HCT116 (cell line): ENCODE results near the gene PCSK6. TPM values are rescaled to one million over a fixed set of nuclear protein-coding genes. Genes with fewer than 3 reads are reported as not detected.

Experiments
- ATAC-seq: fragments of 200-7000 bp; cut with Tn5 transposase; 2 replicates; pipeline ENCODE4 v1.9.1; 2020; ENCODE audit warnings: mild to moderate bottlenecking, moderate library complexity
- BruUV-seq: library from RNA; stranded (reverse); fragments of 400-500 nt; replicated peaks from 2 replicates; lab custom pipeline; 2021; lab: Mats Ljungman, UMichigan
- CTCF ChIA-PET: fragments of 300-600 bp; sonication (Branson Sonifier 250); formaldehyde crosslinking; loops from one replicate; lab custom pipeline; 2021; ENCODE audit warnings: antibody characterized with exemption; lab: Charles Lee
- POLR2A ChIA-PET: fragments of 300-600, 350-600 bp; sonication (Branson Sonifier 250); formaldehyde crosslinking; loops from one replicate; lab custom pipeline; 2021; ENCODE audit warnings: antibody characterized with exemption; lab: Charles Lee
- RAD21 ChIA-PET, 2 experiments: fragments of 300-600 bp; sonication (Branson Sonifier 250); formaldehyde crosslinking; loops; one replicate each; lab custom pipeline; 2023; ENCODE audit warnings: low total read pairs in 2 of 2; ENCODE audit not compliant: uncharacterized antibody in 2 of 2, unreplicated experiment in 2 of 2, low non-redundant PET in 1 of 2; lab: Charles Lee
- DNase-seq: peaks from one replicate; pipeline ENCODE4 v3.0.0-alpha.2; 2010; ENCODE audit warnings: low read depth, low spot score
- H2AFZ ChIP-seq: fragments of 200-600 bp; shearing (Covaris generic), sonication (generic); 2 replicates; pipeline ENCODE4 v1.6.1; 2017; ENCODE audit warnings: low read depth, mixed run types, mixed read lengths, antibody characterized with exemption, low read length; ENCODE audit not compliant: poor library complexity, severe bottlenecking
- H3K27ac ChIP-seq: 2 replicates; pipeline ENCODE4 v1.5.1; 2012; ENCODE audit warnings: low read depth, low read length
- H3K27me3 ChIP-seq: fragments of 200-600 bp; sonication (generic); 2 replicates; pipeline ENCODE4 v1.6.1; 2016; ENCODE audit warnings: mixed run types, low read length, mixed read lengths; ENCODE audit not compliant: insufficient read depth
- H3K36me3 ChIP-seq, 2 experiments: fragments of 200-500 bp in 1 of 2; fragments of 200-600 bp in 1 of 2; sonication (Bioruptor generic) in 1 of 2; sonication (generic) in 1 of 2; 2 replicates each; pipeline versions ENCODE4 v1.5.1 to v1.6.1; 2014 to 2016; ENCODE audit warnings: low read length in 2 of 2, inconsistent platforms in 1 of 2, mixed read lengths in 1 of 2, mixed run types in 1 of 2; ENCODE audit not compliant: insufficient read depth in 2 of 2, control insufficient read depth in 1 of 2
- H3K4me1 ChIP-seq, 2 experiments: fragments of 200-600 bp in 1 of 2; sonication (generic) in 1 of 2; 2 replicates each; pipeline versions ENCODE4 v1.5.1 to v1.6.1; 2012 to 2017; ENCODE audit warnings: low read length in 2 of 2, inconsistent platforms in 1 of 2, mild to moderate bottlenecking in 1 of 2, mixed read lengths in 1 of 2, mixed run types in 1 of 2, moderate library complexity in 1 of 2; ENCODE audit not compliant: insufficient read depth in 2 of 2, control insufficient read depth in 1 of 2
- H3K4me2 ChIP-seq: fragments of 200-600 bp; sonication (generic); 2 replicates; pipeline ENCODE4 v1.6.1; 2017; ENCODE audit warnings: mixed run types, low read length, mixed read lengths
- H3K4me3 ChIP-seq, 2 experiments: fragments of 200-600 bp in 1 of 2; sonication (generic) in 1 of 2; replicated peaks in 1 of 2; 2 replicates each; pipeline ENCODE4 v1.5.1; 2011 to 2016; ENCODE audit warnings: low read length in 2 of 2, control low read depth in 1 of 2, low read depth in 1 of 2, mild to moderate bottlenecking in 1 of 2, mixed read lengths in 1 of 2, mixed run types in 1 of 2
- H3K79me2 ChIP-seq: fragments of 200-600 bp; sonication (generic); 2 replicates; pipeline ENCODE4 v1.6.1; 2017; ENCODE audit warnings: mild to moderate bottlenecking, mixed run types, low read length, moderate library complexity, mixed read lengths; ENCODE audit not compliant: insufficient read depth
- H3K9ac ChIP-seq: fragments of 200-600 bp; sonication (generic); 2 replicates; pipeline ENCODE4 v1.6.1; 2016; ENCODE audit warnings: low read length, mixed read lengths
- H3K9me2 ChIP-seq: fragments of 200-600 bp; sonication (generic), shearing (Covaris generic); 2 replicates; pipeline ENCODE4 v1.6.1; 2017; ENCODE audit warnings: mixed run types, mild to moderate bottlenecking, moderate library complexity; ENCODE audit not compliant: insufficient read depth
- H3K9me3 ChIP-seq, 2 experiments: fragments of 200-500 bp in 1 of 2; fragments of 200-600 bp in 1 of 2; sonication (Bioruptor generic) in 1 of 2; sonication (generic) in 1 of 2; 2 replicates each; pipeline ENCODE4 v1.6.1; 2014 to 2017; ENCODE audit warnings: low read length in 2 of 2, mixed read lengths in 2 of 2, inconsistent platforms in 1 of 2, low read depth in 1 of 2, mild to moderate bottlenecking in 1 of 2, mixed run types in 1 of 2, moderate library complexity in 1 of 2; ENCODE audit not compliant: control insufficient read depth in 1 of 2, insufficient read depth in 1 of 2
- H4K20me1 ChIP-seq: fragments of 200-600 bp; sonication (generic), shearing (Covaris generic); 2 replicates; pipeline ENCODE4 v1.6.1; 2017; ENCODE audit warnings: mixed run types, mild to moderate bottlenecking, moderate library complexity; ENCODE audit not compliant: insufficient read depth
- CBX3 ChIP-seq: IDR thresholded peaks from 2 replicates; pipeline ENCODE4 v1.6.1; 2012; ENCODE audit warnings: low read depth
- CEBPB ChIP-seq: IDR thresholded peaks from 2 replicates; pipeline ENCODE4 v1.6.1; 2012; ENCODE audit warnings: low read depth
- EGR1 ChIP-seq: IDR thresholded peaks from 2 replicates; pipeline ENCODE4 v1.6.1; 2012; ENCODE audit warnings: low read depth
- ELF1 ChIP-seq: IDR thresholded peaks from 2 replicates; pipeline ENCODE4 v1.6.1; 2012; ENCODE audit warnings: low read depth, borderline replicate concordance
- EZH2 ChIP-seq: fragments of 200-600 bp; sonication (generic); IDR thresholded peaks from 2 replicates; pipeline ENCODE4 v1.6.1; 2017; ENCODE audit warnings: antibody characterized with exemption, mixed run types
- EZH2phosphoT487 ChIP-seq: fragments of 200-600 bp; IDR thresholded peaks from 2 replicates; pipeline ENCODE4 v1.6.1; 2018; ENCODE audit warnings: antibody characterized with exemption, borderline replicate concordance
- FOSL1 ChIP-seq: IDR thresholded peaks from 2 replicates; pipeline ENCODE4 v1.6.1; 2012; ENCODE audit warnings: low read depth
- JUND ChIP-seq: IDR thresholded peaks from 2 replicates; pipeline ENCODE4 v1.6.1; 2012
- POLR2A ChIP-seq: IDR thresholded peaks from 2 replicates; pipeline ENCODE4 v1.7.0; 2011; ENCODE audit warnings: borderline replicate concordance; ENCODE audit not compliant: insufficient read depth, insufficient read length; ENCODE audit errors: extremely low read depth
- POLR2AphosphoS5 ChIP-seq: IDR thresholded peaks from 2 replicates; pipeline ENCODE4 v1.6.1; 2011; ENCODE audit warnings: mild to moderate bottlenecking, low read depth, low read length, moderate library complexity
- RAD21 ChIP-seq: IDR thresholded peaks from 2 replicates; pipeline ENCODE4 v1.6.1; 2012; ENCODE audit warnings: low read depth, mild to moderate bottlenecking
- SIN3A ChIP-seq: IDR thresholded peaks from 2 replicates; pipeline ENCODE4 v1.6.1; 2012; ENCODE audit warnings: low read depth
- SRF ChIP-seq: IDR thresholded peaks from 2 replicates; pipeline ENCODE4 v1.6.1; 2012; ENCODE audit warnings: low read depth
- YY1 ChIP-seq: IDR thresholded peaks from 2 replicates; pipeline ENCODE4 v1.6.1; 2011; ENCODE audit warnings: low read length, low read depth, moderate library complexity, mild to moderate bottlenecking; ENCODE audit not compliant: insufficient replicate concordance; ENCODE audit errors: extremely low read depth
- ZBTB33 ChIP-seq: IDR thresholded peaks from 2 replicates; pipeline ENCODE4 v1.6.1; 2011; ENCODE audit warnings: mild to moderate bottlenecking, low read length, moderate library complexity; ENCODE audit not compliant: insufficient replicate concordance; ENCODE audit errors: extremely low read depth
- ZFX ChIP-seq: fragments of 450-650 bp; IDR thresholded peaks from 2 replicates; pipeline ENCODE4 v1.6.1; 2017
- ZNF274 ChIP-seq: fragments of 200-500 bp; sonication (Bioruptor generic); IDR thresholded peaks from 2 replicates; pipeline ENCODE4 v1.6.1; 2014; ENCODE audit warnings: mild to moderate bottlenecking, low read depth, low read length, inconsistent platforms
- intact Hi-C: fragments of 100-400 bp; cut with micrococcal nuclease; formaldehyde crosslinking; loops from 2 replicates; pipeline ENCODE4 v1.10.0; 2022
- total RNA-seq: library from RNA; stranded (reverse); gene quantifications from one replicate; pipeline ENCODE4 v1.2.1, GENCODE V29; 2021; ENCODE audit not compliant: unreplicated experiment
- TF ChIP-seq, protein P1 (sequence below), 3 experiments: fragments of 200-600 bp in 1 of 3; sonication (generic) in 1 of 3; IDR thresholded peaks in 2 of 3; conservative IDR thresholded peaks in 1 of 3; 2 replicates each; pipeline ENCODE4 v1.5.1; 2012 to 2017; ENCODE audit warnings: low read depth in 2 of 3, low read length in 2 of 3, antibody characterized with exemption in 1 of 3, borderline replicate concordance in 1 of 3, control low read depth in 1 of 3, mild to moderate bottlenecking in 1 of 3, mixed read lengths in 1 of 3, mixed run types in 1 of 3, moderate library complexity in 1 of 3; ENCODE audit not compliant: insufficient read depth in 1 of 3
- TF ChIP-seq, protein P2 (sequence below): IDR thresholded peaks from 2 replicates; pipeline ENCODE4 v1.6.1; 2012; ENCODE audit warnings: low read depth

PCSK6 gene
- total RNA-seq, 1 experiment from 2014 or later: 13.5 TPM

GRCh38 chr15:101342056-101342455 is 147.5 kb downstream of the PCSK6 start:
- no peaks in the 10 kb centered on the region for H3K36me3 ChIP-seq
- no peaks in the 10 kb centered on the region for H3K79me2 ChIP-seq
- no peak overlapping the region for H3K9ac ChIP-seq
- BruUV-seq: no TSS peak
- intact Hi-C loops: loop anchor here (10.0 kb wide), 1 partner anchor 233 kb away; no protein-coding TSS in a partner anchor
- no peaks in the 10 kb centered on the region for H3K27me3 ChIP-seq
- H3K4me1 ChIP-seq: no peaks in the 10 kb centered on the region
- ChIA-PET RAD21 (no interaction called here), POLR2A (no interaction called here), CTCF (no interaction called here)
- H3K4me3 ChIP-seq: no peak overlapping the region
- H2AFZ ChIP-seq: no peak overlapping the region
- H3K4me2 ChIP-seq: no peak overlapping the region
- H3K9me3 ChIP-seq: no peaks in the 10 kb centered on the region
- ATAC-seq: no peak
- TF ChIP-seq SRF: no peak
- TF ChIP-seq, protein P1, sequence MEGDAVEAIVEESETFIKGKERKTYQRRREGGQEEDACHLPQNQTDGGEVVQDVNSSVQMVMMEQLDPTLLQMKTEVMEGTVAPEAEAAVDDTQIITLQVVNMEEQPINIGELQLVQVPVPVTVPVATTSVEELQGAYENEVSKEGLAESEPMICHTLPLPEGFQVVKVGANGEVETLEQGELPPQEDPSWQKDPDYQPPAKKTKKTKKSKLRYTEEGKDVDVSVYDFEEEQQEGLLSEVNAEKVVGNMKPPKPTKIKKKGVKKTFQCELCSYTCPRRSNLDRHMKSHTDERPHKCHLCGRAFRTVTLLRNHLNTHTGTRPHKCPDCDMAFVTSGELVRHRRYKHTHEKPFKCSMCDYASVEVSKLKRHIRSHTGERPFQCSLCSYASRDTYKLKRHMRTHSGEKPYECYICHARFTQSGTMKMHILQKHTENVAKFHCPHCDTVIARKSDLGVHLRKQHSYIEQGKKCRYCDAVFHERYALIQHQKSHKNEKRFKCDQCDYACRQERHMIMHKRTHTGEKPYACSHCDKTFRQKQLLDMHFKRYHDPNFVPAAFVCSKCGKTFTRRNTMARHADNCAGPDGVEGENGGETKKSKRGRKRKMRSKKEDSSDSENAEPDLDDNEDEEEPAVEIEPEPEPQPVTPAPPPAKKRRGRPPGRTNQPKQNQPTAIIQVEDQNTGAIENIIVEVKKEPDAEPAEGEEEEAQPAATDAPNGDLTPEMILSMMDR (IDR thresholded peaks at IDR 0.05 in 2 of 3, conservative IDR thresholded peaks at IDR 0.05 in 1 of 3; ENCODE audit: borderline replicate concordance in 1 of 3, insufficient read depth in 1 of 3, low read depth in 2 of 3, low read length in 2 of 3): no peak
- TF ChIP-seq, protein P2, sequence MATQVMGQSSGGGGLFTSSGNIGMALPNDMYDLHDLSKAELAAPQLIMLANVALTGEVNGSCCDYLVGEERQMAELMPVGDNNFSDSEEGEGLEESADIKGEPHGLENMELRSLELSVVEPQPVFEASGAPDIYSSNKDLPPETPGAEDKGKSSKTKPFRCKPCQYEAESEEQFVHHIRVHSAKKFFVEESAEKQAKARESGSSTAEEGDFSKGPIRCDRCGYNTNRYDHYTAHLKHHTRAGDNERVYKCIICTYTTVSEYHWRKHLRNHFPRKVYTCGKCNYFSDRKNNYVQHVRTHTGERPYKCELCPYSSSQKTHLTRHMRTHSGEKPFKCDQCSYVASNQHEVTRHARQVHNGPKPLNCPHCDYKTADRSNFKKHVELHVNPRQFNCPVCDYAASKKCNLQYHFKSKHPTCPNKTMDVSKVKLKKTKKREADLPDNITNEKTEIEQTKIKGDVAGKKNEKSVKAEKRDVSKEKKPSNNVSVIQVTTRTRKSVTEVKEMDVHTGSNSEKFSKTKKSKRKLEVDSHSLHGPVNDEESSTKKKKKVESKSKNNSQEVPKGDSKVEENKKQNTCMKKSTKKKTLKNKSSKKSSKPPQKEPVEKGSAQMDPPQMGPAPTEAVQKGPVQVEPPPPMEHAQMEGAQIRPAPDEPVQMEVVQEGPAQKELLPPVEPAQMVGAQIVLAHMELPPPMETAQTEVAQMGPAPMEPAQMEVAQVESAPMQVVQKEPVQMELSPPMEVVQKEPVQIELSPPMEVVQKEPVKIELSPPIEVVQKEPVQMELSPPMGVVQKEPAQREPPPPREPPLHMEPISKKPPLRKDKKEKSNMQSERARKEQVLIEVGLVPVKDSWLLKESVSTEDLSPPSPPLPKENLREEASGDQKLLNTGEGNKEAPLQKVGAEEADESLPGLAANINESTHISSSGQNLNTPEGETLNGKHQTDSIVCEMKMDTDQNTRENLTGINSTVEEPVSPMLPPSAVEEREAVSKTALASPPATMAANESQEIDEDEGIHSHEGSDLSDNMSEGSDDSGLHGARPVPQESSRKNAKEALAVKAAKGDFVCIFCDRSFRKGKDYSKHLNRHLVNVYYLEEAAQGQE: no peak
- TF ChIP-seq RAD21: no peak
- no peak for TF ChIP-seq ELF1
- TF ChIP-seq EZH2phosphoT487: no peak
- no peak for TF ChIP-seq ZFX
- TF ChIP-seq POLR2AphosphoS5: no peak
- TF ChIP-seq SIN3A: no peak
- TF ChIP-seq CBX3: no peak
- TF ChIP-seq YY1: no peak
- TF ChIP-seq EZH2: no peak
- no peak for TF ChIP-seq CEBPB
- no peak for TF ChIP-seq ZNF274
- no peak for TF ChIP-seq FOSL1
- TF ChIP-seq POLR2A: no peak
- TF ChIP-seq ZBTB33: no peak
- no peak for TF ChIP-seq EGR1
- TF ChIP-seq JUND: no peak
- TF ChIP-seq, all 23 proteins: peak for 0
- DNase-seq: no peak
- Histone ChIP-seq H4K20me1 (no peaks in the 10 kb centered on the region), H3K9me2 (no peaks in the 10 kb centered on the region), H3K27ac (no peak overlapping the region)
